OCI-LY3 (cell line): Measurements from ENCODE around the gene CPXM2.

Experiments used
- CTCF ChIP-seq: fragments of 200-600, 300-600 bp; sonication (generic); IDR thresholded peaks from 2 replicates; pipeline ENCODE4 v1.5.1; 2014; ENCODE audit warnings: antibody characterized with exemption, low read length, low read depth
- EZH2phosphoT487 ChIP-seq: fragments of 200-600 bp; shearing (Covaris generic); IDR thresholded peaks from 2 replicates; pipeline ENCODE4 v1.6.1; 2018; ENCODE audit warnings: antibody characterized with exemption, mixed run types, low read depth

GRCh38 chr10:123884907-123885381 lies 6.7 kb downstream of the CPXM2 start:
- TF ChIP-seq CTCF (no peak), EZH2phosphoT487 (no peak)
